ENCODE measurements around the gene MAP3K4.
A peak's percentile ranks its signal among the peaks of the same experiment; 100 is the strongest.

MAP3K4 gene

DNA sequence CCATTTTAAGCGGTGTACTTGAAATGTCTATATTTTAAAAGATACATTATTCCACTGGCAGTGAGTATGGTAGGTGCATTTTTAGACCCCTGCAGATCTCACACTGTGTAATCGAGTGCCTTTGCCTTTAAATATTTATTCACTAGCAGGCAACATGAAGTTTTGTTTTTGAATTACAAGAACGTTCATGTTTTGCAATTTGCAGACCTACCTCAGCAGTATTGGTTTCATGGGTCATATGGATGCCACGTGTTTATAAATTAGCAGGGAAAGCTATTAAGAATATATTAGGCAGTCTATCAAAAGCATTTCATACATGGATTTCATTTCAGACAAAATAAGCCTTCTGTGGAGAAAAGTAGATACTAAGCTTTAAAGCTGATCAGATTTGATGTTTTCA is 7.2 kb downstream of the MAP3K4 start:
- Histone ChIP-seq H3K79me2 (ENCODE audit: insufficient read depth, low read length) (peaks cover 92% of the 10 kb centered on the region), H3K9ac (ENCODE audit: low read depth, low read length, poor library complexity, severe bottlenecking) (no peak overlapping the region), H2AFZ (ENCODE audit: low read length) (no peak overlapping the region), H3F3A (ENCODE audit: low read depth) (no peaks in the 10 kb centered on the region), H3K4me3 (ENCODE audit: low read length, poor library complexity, severe bottlenecking) (no peak overlapping the region), H3K9me3 (ENCODE audit: insufficient read depth, low read depth, low read length) (no peaks in the 10 kb centered on the region), H3K9me2 (replicated peaks; ENCODE audit: low read depth, low read length) (no peaks in the 10 kb centered on the region), H4K20me1 (ENCODE audit: insufficient read depth, low read length, poor library complexity, severe bottlenecking) (peaks cover 75% of the 10 kb centered on the region), H3K27me3 (ENCODE audit: insufficient read depth, low read length, poor library complexity, severe bottlenecking) (no peaks in the 10 kb centered on the region), H3K4me2 (ENCODE audit: low read depth, low read length, poor library complexity, severe bottlenecking) (peak overlapping the region; percentile 28), H3K36me3 (ENCODE audit: insufficient read depth, low read length) (no peaks in the 10 kb centered on the region), H3K4me1 (ENCODE audit: insufficient read depth, low read length, poor library complexity, severe bottlenecking) (peaks cover 22% of the 10 kb centered on the region)
- TF ChIP-seq, protein P1, sequence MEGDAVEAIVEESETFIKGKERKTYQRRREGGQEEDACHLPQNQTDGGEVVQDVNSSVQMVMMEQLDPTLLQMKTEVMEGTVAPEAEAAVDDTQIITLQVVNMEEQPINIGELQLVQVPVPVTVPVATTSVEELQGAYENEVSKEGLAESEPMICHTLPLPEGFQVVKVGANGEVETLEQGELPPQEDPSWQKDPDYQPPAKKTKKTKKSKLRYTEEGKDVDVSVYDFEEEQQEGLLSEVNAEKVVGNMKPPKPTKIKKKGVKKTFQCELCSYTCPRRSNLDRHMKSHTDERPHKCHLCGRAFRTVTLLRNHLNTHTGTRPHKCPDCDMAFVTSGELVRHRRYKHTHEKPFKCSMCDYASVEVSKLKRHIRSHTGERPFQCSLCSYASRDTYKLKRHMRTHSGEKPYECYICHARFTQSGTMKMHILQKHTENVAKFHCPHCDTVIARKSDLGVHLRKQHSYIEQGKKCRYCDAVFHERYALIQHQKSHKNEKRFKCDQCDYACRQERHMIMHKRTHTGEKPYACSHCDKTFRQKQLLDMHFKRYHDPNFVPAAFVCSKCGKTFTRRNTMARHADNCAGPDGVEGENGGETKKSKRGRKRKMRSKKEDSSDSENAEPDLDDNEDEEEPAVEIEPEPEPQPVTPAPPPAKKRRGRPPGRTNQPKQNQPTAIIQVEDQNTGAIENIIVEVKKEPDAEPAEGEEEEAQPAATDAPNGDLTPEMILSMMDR (conservative IDR thresholded peaks at IDR 0.05; ENCODE audit: low read length), result no peak
- TF ChIP-seq EZH2phosphoT487 (IDR thresholded peaks at IDR 0.05; ENCODE audit: borderline replicate concordance), result no peak

DNA sequence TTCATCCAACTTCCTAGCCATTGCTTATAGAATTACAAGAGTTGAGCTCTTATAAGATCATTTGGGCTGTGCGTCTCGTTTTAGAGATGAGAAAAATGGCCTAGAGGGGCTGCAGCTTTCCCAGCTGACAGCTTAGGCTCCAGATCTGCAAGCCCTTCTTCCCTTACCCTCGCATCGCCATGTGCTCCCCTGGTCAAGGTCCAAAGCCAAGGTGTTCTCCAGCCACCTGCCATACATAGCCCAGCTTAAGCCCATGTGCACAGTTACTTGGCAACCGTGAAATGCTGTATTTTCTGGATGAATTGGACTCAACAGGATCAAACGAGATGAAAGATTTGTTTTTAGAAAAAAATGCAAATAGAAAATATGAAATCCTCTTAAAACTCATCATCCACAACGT is 7.9 kb downstream of the MAP3K4 start:
- no peaks in the 10 kb centered on the region for H3F3A ChIP-seq (ENCODE audit: low read depth)
- H3K36me3 ChIP-seq (ENCODE audit: insufficient read depth, low read length), result no peaks in the 10 kb centered on the region
- TF ChIP-seq EZH2phosphoT487 (IDR thresholded peaks at IDR 0.05; ENCODE audit: borderline replicate concordance), result no peak
- TF ChIP-seq, protein P1 (conservative IDR thresholded peaks at IDR 0.05; ENCODE audit: low read length), result no peak
- no peak overlapping the region for H2AFZ ChIP-seq (ENCODE audit: low read length)
- H3K4me2 ChIP-seq (ENCODE audit: low read depth, low read length, poor library complexity, severe bottlenecking), result no peak overlapping the region
- no peaks in the 10 kb centered on the region for H3K27me3 ChIP-seq (ENCODE audit: insufficient read depth, low read length, poor library complexity, severe bottlenecking)
- no peaks in the 10 kb centered on the region for H3K9me2 ChIP-seq (replicated peaks; ENCODE audit: low read depth, low read length)
- H4K20me1 ChIP-seq (ENCODE audit: insufficient read depth, low read length, poor library complexity, severe bottlenecking), result peaks cover 68% of the 10 kb centered on the region
- H3K9me3 ChIP-seq (ENCODE audit: insufficient read depth, low read depth, low read length), result no peaks in the 10 kb centered on the region
- H3K4me3 ChIP-seq (ENCODE audit: low read length, poor library complexity, severe bottlenecking), result no peak overlapping the region
- peaks cover 16% of the 10 kb centered on the region for H3K4me1 ChIP-seq (ENCODE audit: insufficient read depth, low read length, poor library complexity, severe bottlenecking)
- H3K79me2 ChIP-seq (ENCODE audit: insufficient read depth, low read length), result peaks cover 90% of the 10 kb centered on the region
- H3K9ac ChIP-seq (ENCODE audit: low read depth, low read length, poor library complexity, severe bottlenecking), result no peak overlapping the region

DNA sequence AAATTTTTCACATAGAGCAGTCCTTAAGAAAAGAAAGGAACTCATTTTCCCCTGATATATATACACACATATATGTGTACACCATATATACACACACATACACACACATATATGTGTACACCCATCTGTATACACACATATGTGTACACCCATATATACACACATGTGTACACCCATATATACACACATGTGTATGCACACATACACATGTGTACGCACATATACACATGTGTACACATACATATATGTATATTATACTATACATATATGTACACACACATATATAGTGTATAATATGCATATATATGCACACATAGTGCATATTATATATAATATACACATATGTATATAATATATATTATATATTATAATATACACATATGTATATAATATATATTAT is 9.1 kb downstream of the MAP3K4 start:
- Histone ChIP-seq H3K4me3 (ENCODE audit: low read length, poor library complexity, severe bottlenecking) (no peak overlapping the region), H3K79me2 (ENCODE audit: insufficient read depth, low read length) (peaks cover 89% of the 10 kb centered on the region), H3K9ac (ENCODE audit: low read depth, low read length, poor library complexity, severe bottlenecking) (no peak overlapping the region), H3K9me3 (ENCODE audit: insufficient read depth, low read depth, low read length) (no peaks in the 10 kb centered on the region), H3F3A (ENCODE audit: low read depth) (no peaks in the 10 kb centered on the region), H3K36me3 (ENCODE audit: insufficient read depth, low read length) (no peaks in the 10 kb centered on the region), H2AFZ (ENCODE audit: low read length) (no peak overlapping the region), H3K4me1 (ENCODE audit: insufficient read depth, low read length, poor library complexity, severe bottlenecking) (peaks cover 10% of the 10 kb centered on the region), H3K9me2 (replicated peaks; ENCODE audit: low read depth, low read length) (no peaks in the 10 kb centered on the region), H3K4me2 (ENCODE audit: low read depth, low read length, poor library complexity, severe bottlenecking) (no peak overlapping the region), H3K27me3 (ENCODE audit: insufficient read depth, low read length, poor library complexity, severe bottlenecking) (no peaks in the 10 kb centered on the region), H4K20me1 (ENCODE audit: insufficient read depth, low read length, poor library complexity, severe bottlenecking) (peaks cover 66% of the 10 kb centered on the region)
- TF ChIP-seq, protein P1 (conservative IDR thresholded peaks at IDR 0.05; ENCODE audit: low read length), result no peak
- TF ChIP-seq EZH2phosphoT487 (IDR thresholded peaks at IDR 0.05; ENCODE audit: borderline replicate concordance), result no peak
